ENCODE measurements around the gene CTNNA3. TPM values are rescaled to one million over a fixed set of nuclear protein-coding genes. Genes with fewer than 3 reads are reported as not detected.

The CTNNA3 gene
- polyA plus RNA-seq, 1 donor from 2014 or later, result 0.14 TPM

DNA sequence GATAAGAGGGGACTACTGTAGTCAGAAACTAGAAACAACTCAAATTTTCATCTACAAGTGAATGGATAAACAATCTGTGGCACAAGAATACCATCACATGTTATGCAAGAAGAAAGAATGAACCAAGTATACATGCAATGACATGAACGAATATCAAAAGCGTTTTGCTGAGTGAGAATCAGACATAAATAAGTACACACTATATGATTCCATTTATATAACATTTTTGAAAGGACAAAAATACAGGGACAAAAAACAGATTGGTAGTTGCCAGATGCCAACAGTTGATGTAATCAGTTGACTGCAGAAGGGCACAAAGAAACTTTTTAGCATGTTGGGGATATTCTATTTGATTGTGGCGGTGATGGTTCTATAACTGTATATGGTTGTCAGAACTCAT lies 33.6 kb downstream of the CTNNA3 start:
- H3K36me3 ChIP-seq (ENCODE audit: insufficient read depth, low read length), result no peaks in the 10 kb centered on the region
- no peaks in the 10 kb centered on the region for H4K20me1 ChIP-seq (ENCODE audit: insufficient read depth)
- H3K4me2 ChIP-seq (ENCODE audit: low read length), result no peak overlapping the region
- H3K4me3 ChIP-seq (ENCODE audit: low read length), result no peak overlapping the region
- no peaks in the 10 kb centered on the region for H3K9me2 ChIP-seq (ENCODE audit: insufficient read depth, low read length)
- H2AFZ ChIP-seq (ENCODE audit: low read depth, low read length), result no peak overlapping the region
- no peak overlapping the region for H3K9ac ChIP-seq (ENCODE audit: low read length)
- H3K27ac ChIP-seq (ENCODE audit: low read length), result no peak overlapping the region
- H3K79me2 ChIP-seq (replicated peaks; ENCODE audit: insufficient read depth, low read length), result no peaks in the 10 kb centered on the region
- H3F3A ChIP-seq (ENCODE audit: insufficient read depth, low read length, poor library complexity, severe bottlenecking), result no peaks in the 10 kb centered on the region
- TF ChIP-seq REST (IDR thresholded peaks at IDR 0.05; ENCODE audit: borderline replicate concordance), result no peak
- no peak for TF ChIP-seq EP300 (conservative IDR thresholded peaks at IDR 0.05; ENCODE audit: poor library complexity, severe bottlenecking)
- no peak for TF ChIP-seq POLR2AphosphoS5 (IDR thresholded peaks at IDR 0.05)
- no peak for TF ChIP-seq MXI1 (conservative IDR thresholded peaks at IDR 0.05; ENCODE audit: poor library complexity, severe bottlenecking)
- TF ChIP-seq, protein P1, sequence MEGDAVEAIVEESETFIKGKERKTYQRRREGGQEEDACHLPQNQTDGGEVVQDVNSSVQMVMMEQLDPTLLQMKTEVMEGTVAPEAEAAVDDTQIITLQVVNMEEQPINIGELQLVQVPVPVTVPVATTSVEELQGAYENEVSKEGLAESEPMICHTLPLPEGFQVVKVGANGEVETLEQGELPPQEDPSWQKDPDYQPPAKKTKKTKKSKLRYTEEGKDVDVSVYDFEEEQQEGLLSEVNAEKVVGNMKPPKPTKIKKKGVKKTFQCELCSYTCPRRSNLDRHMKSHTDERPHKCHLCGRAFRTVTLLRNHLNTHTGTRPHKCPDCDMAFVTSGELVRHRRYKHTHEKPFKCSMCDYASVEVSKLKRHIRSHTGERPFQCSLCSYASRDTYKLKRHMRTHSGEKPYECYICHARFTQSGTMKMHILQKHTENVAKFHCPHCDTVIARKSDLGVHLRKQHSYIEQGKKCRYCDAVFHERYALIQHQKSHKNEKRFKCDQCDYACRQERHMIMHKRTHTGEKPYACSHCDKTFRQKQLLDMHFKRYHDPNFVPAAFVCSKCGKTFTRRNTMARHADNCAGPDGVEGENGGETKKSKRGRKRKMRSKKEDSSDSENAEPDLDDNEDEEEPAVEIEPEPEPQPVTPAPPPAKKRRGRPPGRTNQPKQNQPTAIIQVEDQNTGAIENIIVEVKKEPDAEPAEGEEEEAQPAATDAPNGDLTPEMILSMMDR (IDR thresholded peaks at IDR 0.05; ENCODE audit: poor library complexity, severe bottlenecking), result no peak
- TF ChIP-seq SMC3 (conservative IDR thresholded peaks at IDR 0.05; ENCODE audit: poor library complexity), result no peak
- TF ChIP-seq EZH2 (IDR thresholded peaks at IDR 0.05; ENCODE audit: borderline replicate concordance, insufficient read depth, low read length, poor library complexity, severe bottlenecking), result no peak
- TF ChIP-seq RAD21 (conservative IDR thresholded peaks at IDR 0.05), result no peak
- TF ChIP-seq TAF1 (IDR thresholded peaks at IDR 0.05; ENCODE audit: low read depth), result no peak
- no peaks in the 10 kb centered on the region for H3K27me3 ChIP-seq (ENCODE audit: insufficient read depth, low read depth, low read length)
- H3K9me3 ChIP-seq (ENCODE audit: low read length), result no peaks in the 10 kb centered on the region

DNA sequence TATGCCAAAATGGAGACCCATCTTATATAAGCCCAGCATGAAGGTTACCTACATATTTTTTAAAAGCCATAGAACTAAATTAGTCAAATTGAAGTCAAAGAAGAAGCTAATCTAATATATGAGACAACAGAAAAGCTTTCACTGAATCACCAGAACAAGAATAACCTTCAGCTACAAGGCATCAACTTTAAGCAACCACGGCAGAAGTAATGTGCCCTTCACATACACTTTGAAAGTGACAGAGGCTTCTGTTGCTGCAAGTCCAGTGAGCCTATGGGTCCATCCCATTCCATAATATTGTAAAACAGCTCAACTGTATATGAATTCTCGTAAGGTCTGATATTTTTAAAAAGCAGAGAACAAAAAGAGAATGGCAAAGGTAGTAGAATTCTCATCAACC lies 36.5 kb downstream of the CTNNA3 start:
- Histone ChIP-seq H3K36me3 (ENCODE audit: insufficient read depth, low read length) (no peaks in the 10 kb centered on the region), H3K9me3 (ENCODE audit: low read length) (no peaks in the 10 kb centered on the region), H3K4me3 (ENCODE audit: low read length) (no peak overlapping the region), H3F3A (ENCODE audit: insufficient read depth, low read length, poor library complexity, severe bottlenecking) (no peaks in the 10 kb centered on the region), H4K20me1 (ENCODE audit: insufficient read depth) (no peaks in the 10 kb centered on the region), H3K4me2 (ENCODE audit: low read length) (no peak overlapping the region), H3K27me3 (ENCODE audit: insufficient read depth, low read depth, low read length) (no peaks in the 10 kb centered on the region), H3K9me2 (ENCODE audit: insufficient read depth, low read length) (no peaks in the 10 kb centered on the region), H3K9ac (ENCODE audit: low read length) (no peak overlapping the region), H3K27ac (ENCODE audit: low read length) (no peak overlapping the region), H2AFZ (ENCODE audit: low read depth, low read length) (no peak overlapping the region), H3K79me2 (replicated peaks; ENCODE audit: insufficient read depth, low read length) (no peaks in the 10 kb centered on the region)
- TF ChIP-seq SMC3 (conservative IDR thresholded peaks at IDR 0.05; ENCODE audit: poor library complexity) (no peak), REST (IDR thresholded peaks at IDR 0.05; ENCODE audit: borderline replicate concordance) (no peak), TAF1 (IDR thresholded peaks at IDR 0.05; ENCODE audit: low read depth) (no peak), POLR2AphosphoS5 (IDR thresholded peaks at IDR 0.05) (no peak), EP300 (conservative IDR thresholded peaks at IDR 0.05; ENCODE audit: poor library complexity, severe bottlenecking) (no peak), EZH2 (IDR thresholded peaks at IDR 0.05; ENCODE audit: borderline replicate concordance, insufficient read depth, low read length, poor library complexity, severe bottlenecking) (no peak)
